Fibroblast of mammary gland (primary cell): Measurements from ENCODE around the gene UBE2Q2.
"Not testable (repeated sequence)": the region's sequence is repeated elsewhere in the genome, so short reads cannot be mapped to it uniquely, and the experiment has no call there.

Experiments used
- DNase-seq: peaks from one replicate; pipeline ENCODE4 v3.0.0-alpha.2; 2010; ENCODE audit warnings: low read depth
- H3K4me3 ChIP-seq: 2 replicates; pipeline ENCODE4 v1.5.1; 2011; ENCODE audit warnings: low read depth, mild to moderate bottlenecking, low read length, moderate library complexity; ENCODE audit not compliant: control insufficient read depth
- TF ChIP-seq, protein P1 (sequence below): conservative IDR thresholded peaks from 2 replicates; pipeline ENCODE4 v1.5.1; 2011; ENCODE audit warnings: low read depth, low read length, inconsistent platforms; ENCODE audit not compliant: control insufficient read depth, insufficient read depth

Gene UBE2Q2

DNA sequence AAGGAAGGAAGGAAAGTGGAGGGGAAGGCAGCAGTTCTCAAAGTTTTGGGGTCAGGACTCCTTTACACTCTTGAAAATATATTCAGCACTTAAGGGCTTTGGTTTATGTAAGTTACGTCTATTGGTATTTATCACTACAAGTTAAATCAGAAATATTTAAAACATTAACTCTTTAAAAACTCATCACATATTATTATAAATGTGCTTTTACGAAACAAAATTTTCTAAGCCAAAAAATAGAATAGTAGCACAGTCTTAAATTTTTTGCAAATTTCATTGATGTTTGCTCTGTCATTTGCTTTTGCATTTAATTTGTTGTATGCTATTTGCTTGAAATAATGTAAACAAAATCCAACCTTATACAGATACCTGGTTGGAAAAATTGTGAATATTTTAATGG, 7.5 kb downstream of the UBE2Q2 start:
- DNase-seq: no peak
- H3K4me3 ChIP-seq: no peak overlapping the region
- TF ChIP-seq, protein P1, sequence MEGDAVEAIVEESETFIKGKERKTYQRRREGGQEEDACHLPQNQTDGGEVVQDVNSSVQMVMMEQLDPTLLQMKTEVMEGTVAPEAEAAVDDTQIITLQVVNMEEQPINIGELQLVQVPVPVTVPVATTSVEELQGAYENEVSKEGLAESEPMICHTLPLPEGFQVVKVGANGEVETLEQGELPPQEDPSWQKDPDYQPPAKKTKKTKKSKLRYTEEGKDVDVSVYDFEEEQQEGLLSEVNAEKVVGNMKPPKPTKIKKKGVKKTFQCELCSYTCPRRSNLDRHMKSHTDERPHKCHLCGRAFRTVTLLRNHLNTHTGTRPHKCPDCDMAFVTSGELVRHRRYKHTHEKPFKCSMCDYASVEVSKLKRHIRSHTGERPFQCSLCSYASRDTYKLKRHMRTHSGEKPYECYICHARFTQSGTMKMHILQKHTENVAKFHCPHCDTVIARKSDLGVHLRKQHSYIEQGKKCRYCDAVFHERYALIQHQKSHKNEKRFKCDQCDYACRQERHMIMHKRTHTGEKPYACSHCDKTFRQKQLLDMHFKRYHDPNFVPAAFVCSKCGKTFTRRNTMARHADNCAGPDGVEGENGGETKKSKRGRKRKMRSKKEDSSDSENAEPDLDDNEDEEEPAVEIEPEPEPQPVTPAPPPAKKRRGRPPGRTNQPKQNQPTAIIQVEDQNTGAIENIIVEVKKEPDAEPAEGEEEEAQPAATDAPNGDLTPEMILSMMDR: no peak

DNA sequence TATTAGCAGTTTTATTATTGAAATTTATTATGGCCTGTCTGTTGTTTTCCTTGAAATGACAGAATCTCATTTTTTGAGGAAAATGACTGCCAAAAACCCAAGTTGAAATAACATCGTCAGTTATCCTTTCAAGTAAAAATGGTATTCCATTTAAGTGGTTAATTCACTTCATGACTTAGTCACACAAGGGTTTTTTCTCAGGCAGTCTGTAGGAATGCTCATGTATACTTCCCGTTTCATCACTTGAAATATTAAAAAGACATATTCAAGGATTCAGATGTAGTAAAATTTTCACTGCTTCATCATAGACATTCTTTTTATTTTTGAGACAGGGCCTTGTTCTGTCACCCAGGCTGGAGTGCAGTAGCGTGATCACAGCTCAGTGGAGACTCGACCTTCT, 8.3 kb downstream of the UBE2Q2 start:
- H3K4me3 ChIP-seq, DNase-seq: not testable (repeated sequence)

GRCh38 chr15:75857886-75858285, 14.6 kb downstream of the UBE2Q2 start:
- H3K4me3 ChIP-seq: no peak overlapping the region
- DNase-seq: no peak
- TF ChIP-seq, protein P1: no peak

- DNase-seq: peak; percentile 19
- no peak overlapping the region for H3K4me3 ChIP-seq
- TF ChIP-seq, protein P1: no peak
Observed at GRCh38 chr15:75861750-75862402, 18.6 kb downstream of the UBE2Q2 start.

- no peak for DNase-seq
- H3K4me3 ChIP-seq: no peak overlapping the region
- TF ChIP-seq, protein P1: no peak
Observed at GRCh38 chr15:75862796-75863195, 19.5 kb downstream of the UBE2Q2 start.

DNA sequence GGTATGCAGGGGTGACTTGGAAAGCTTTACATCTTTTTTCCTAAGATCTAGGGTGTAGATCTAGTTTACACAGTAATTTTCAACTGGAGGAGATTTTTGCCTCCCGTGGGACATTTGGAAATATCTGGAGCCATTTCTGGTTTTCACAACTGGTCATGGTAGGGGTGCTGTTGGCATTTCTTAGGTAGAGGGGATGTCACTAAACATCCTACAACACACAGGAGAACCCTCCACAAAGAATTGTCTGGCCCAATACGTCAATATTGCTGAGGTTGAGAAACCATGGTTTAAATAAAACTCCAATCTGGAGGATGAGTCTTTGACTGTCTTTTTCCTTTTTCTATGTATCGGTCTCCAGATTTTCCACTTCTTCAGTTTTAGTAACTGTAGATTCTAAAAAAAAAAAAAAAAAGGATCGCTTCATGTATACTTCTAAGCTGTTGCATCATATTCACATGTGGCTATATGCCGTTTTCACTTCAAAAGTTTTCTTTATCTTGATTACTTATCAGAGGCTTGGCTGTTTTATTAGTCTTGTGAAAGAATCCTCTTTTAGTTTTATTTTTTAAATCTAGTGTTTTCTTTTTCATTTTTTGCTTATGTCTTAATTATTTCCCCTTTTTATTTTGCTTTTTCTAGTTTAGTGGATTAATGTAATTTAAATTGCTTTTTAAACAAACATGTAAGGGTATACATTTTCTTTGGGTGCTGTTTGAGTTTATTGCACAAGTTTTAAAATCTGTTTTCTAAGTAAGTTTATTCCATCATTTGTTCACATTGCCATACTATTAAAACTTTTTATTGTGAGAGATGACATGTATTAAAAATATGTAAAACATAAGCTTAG, 21.2 kb downstream of the UBE2Q2 start:
- H3K4me3 ChIP-seq: no peak overlapping the region
- TF ChIP-seq, protein P1: no peak
- DNase-seq: no peak

- DNase-seq, H3K4me3 ChIP-seq: not testable (repeated sequence)
Observed at GRCh38 chr15:75866045-75866444, 22.8 kb downstream of the UBE2Q2 start.
